ENCODE data around the gene TMEM35A.

DNA sequence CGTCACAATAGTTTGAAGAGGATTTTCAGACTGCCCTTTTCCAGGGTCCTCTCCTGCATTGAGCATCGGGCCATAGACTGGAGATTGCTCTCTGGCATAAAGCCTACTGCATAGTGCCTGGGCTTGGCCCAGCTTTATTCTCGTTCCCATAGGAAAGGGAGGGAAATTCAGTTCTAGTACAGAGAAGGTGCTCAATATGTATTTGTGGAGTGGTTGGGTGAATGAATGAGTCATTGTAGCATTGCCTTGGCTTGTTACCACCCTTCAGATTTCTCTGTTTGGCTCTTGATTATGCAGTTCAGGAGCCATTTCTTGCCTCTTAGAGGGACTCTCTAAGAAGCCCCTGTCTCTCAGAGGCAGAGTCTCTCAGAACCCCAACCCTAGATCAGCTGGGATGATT, 2.6 kb downstream of the TMEM35A start:
- no peak for TF ChIP-seq POLR2A (IDR thresholded peaks at IDR 0.05)
- TF ChIP-seq, protein P1, sequence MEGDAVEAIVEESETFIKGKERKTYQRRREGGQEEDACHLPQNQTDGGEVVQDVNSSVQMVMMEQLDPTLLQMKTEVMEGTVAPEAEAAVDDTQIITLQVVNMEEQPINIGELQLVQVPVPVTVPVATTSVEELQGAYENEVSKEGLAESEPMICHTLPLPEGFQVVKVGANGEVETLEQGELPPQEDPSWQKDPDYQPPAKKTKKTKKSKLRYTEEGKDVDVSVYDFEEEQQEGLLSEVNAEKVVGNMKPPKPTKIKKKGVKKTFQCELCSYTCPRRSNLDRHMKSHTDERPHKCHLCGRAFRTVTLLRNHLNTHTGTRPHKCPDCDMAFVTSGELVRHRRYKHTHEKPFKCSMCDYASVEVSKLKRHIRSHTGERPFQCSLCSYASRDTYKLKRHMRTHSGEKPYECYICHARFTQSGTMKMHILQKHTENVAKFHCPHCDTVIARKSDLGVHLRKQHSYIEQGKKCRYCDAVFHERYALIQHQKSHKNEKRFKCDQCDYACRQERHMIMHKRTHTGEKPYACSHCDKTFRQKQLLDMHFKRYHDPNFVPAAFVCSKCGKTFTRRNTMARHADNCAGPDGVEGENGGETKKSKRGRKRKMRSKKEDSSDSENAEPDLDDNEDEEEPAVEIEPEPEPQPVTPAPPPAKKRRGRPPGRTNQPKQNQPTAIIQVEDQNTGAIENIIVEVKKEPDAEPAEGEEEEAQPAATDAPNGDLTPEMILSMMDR (IDR thresholded peaks at IDR 0.05) = no peak

All from thyroid gland (tissue), 4 donors.